Activated CD4-positive, alpha-beta T cell treated with anti-CD3 and anti-CD28 coated beads, Interleukin-10, Interleukin-2, amounts not matched to agents 100 ng/mL and 50 ng/mL, durations not matched to agents 16 hours and 8 hours (primary cell): ENCODE data around the gene EFHD2.
"Not testable (repeated sequence)": the region's sequence is repeated elsewhere in the genome, so short reads cannot be mapped to it uniquely, and the experiment has no call there.

ENCODE experiments used
- DNase-seq: peaks from one replicate; pipeline ENCODE4 v3.0.0-alpha.2; 2020

The EFHD2 gene

GRCh38 chr1:15413563-15414444, 4.1 kb downstream of the EFHD2 start:
- DNase-seq: no peak

- DNase-seq: no peak
These were observed 4.8 kb downstream of the EFHD2 start for GRCh38 chr1:15414445-15414983.

GRCh38 chr1:15417059-15417934, 7.6 kb downstream of the EFHD2 start:
- peak; percentile 75 for DNase-seq

- no peak for DNase-seq
These were observed 9.3 kb downstream of the EFHD2 start for GRCh38 chr1:15418806-15419515.

- no peak for DNase-seq
These were observed 11.3 kb downstream of the EFHD2 start for GRCh38 chr1:15420853-15421465.

GRCh38 chr1:15422871-15423270, 13.2 kb downstream of the EFHD2 start:
- no peak for DNase-seq

GRCh38 chr1:15423355-15424077, 13.8 kb downstream of the EFHD2 start:
- no peak for DNase-seq

- no peak for DNase-seq
These were observed 14.5 kb downstream of the EFHD2 start for GRCh38 chr1:15424146-15424667.

- DNase-seq: no peak
These were observed 15.3 kb downstream of the EFHD2 start for GRCh38 chr1:15424981-15425380.

GRCh38 chr1:15425521-15425920, 15.8 kb downstream of the EFHD2 start:
- no peak for DNase-seq

- DNase-seq: no peak
These were observed 16.3 kb downstream of the EFHD2 start for GRCh38 chr1:15425958-15426357.

- DNase-seq: no peak
These were observed 17.0 kb downstream of the EFHD2 start for GRCh38 chr1:15426492-15427279.

GRCh38 chr1:15427280-15427666, 17.6 kb downstream of the EFHD2 start:
- no peak for DNase-seq

GRCh38 chr1:15428252-15428651, 18.6 kb downstream of the EFHD2 start:
- not testable (repeated sequence) for DNase-seq

- no peak for DNase-seq
These were observed 19.2 kb downstream of the EFHD2 start for GRCh38 chr1:15428815-15429435.

- no peak for DNase-seq
These were observed 20.0 kb downstream of the EFHD2 start for GRCh38 chr1:15429701-15430149.

GRCh38 chr1:15430787-15431570, 21.3 kb downstream of the EFHD2 start:
- peak; percentile 76 for DNase-seq

- DNase-seq: no peak
These were observed 21.9 kb downstream of the EFHD2 start for GRCh38 chr1:15431571-15431948.

GRCh38 chr1:15432324-15432723, 22.6 kb downstream of the EFHD2 start:
- no peak for DNase-seq
